GM12892 (cell line): ENCODE data around the gene PIGU.

Source experiments
- POLR2A ChIP-seq: IDR thresholded peaks from 2 replicates; pipeline ENCODE4 v1.6.1; 2011; ENCODE audit warnings: low read depth, low read length, control low read depth
- POLR2AphosphoS5 ChIP-seq: IDR thresholded peaks from 2 replicates; pipeline ENCODE4 v1.6.1; 2011; ENCODE audit warnings: low read depth, low read length, control low read depth
- TAF1 ChIP-seq: IDR thresholded peaks from 2 replicates; pipeline ENCODE4 v1.6.1; 2011; ENCODE audit warnings: low read depth, mild to moderate bottlenecking, control low read depth, low read length, borderline replicate concordance

- TF ChIP-seq POLR2A = no peak
- no peak for TF ChIP-seq POLR2AphosphoS5
- TF ChIP-seq TAF1 = no peak
These were observed 150.4 kb downstream of the PIGU start for GRCh38 chr20:34526466-34526865.
